ENCODE measurements around the gene PHKB.

The PHKB gene

GRCh38 chr16:47571049-47571448, 109.9 kb downstream of the PHKB start:
- DNase-seq (ENCODE audit: insufficient read length, low spot score) (no peak), FAIRE-seq (no peak)
- TF ChIP-seq, protein P1, sequence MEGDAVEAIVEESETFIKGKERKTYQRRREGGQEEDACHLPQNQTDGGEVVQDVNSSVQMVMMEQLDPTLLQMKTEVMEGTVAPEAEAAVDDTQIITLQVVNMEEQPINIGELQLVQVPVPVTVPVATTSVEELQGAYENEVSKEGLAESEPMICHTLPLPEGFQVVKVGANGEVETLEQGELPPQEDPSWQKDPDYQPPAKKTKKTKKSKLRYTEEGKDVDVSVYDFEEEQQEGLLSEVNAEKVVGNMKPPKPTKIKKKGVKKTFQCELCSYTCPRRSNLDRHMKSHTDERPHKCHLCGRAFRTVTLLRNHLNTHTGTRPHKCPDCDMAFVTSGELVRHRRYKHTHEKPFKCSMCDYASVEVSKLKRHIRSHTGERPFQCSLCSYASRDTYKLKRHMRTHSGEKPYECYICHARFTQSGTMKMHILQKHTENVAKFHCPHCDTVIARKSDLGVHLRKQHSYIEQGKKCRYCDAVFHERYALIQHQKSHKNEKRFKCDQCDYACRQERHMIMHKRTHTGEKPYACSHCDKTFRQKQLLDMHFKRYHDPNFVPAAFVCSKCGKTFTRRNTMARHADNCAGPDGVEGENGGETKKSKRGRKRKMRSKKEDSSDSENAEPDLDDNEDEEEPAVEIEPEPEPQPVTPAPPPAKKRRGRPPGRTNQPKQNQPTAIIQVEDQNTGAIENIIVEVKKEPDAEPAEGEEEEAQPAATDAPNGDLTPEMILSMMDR (IDR thresholded peaks at IDR 0.05; ENCODE audit: insufficient read depth, missing control alignments): no peak

- TF ChIP-seq, protein P1 (IDR thresholded peaks at IDR 0.05; ENCODE audit: insufficient read depth, missing control alignments): no peak
- DNase-seq (ENCODE audit: insufficient read length, low spot score): no peak
- FAIRE-seq: no peak
These were observed 110.6 kb downstream of the PHKB start for GRCh38 chr16:47571711-47572110.

GRCh38 chr16:47574091-47575054, 113.2 kb downstream of the PHKB start:
- DNase-seq (ENCODE audit: insufficient read length, low spot score) (no peak), FAIRE-seq (no peak)
- TF ChIP-seq, protein P1 (IDR thresholded peaks at IDR 0.05; ENCODE audit: insufficient read depth, missing control alignments): no peak

DNA sequence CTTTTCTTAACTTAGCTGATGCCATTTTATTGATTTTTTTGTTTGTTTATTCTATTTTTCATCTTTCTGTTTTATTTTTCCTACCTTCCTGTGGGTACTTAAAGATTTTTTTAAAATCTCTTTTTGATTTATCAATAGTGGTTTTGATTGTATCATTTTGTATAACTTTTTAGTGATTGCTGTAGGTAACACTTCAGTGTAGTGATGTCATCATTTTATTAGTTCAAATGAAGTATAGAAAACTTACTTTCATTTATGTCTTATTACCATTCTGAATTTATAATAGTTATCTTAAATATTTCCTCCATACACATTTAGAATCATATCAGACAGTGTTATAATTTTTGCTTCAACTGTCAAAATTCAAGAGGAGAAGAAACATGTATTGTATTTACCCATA, 115.9 kb downstream of the PHKB start:
- FAIRE-seq: no peak
- TF ChIP-seq, protein P1 (IDR thresholded peaks at IDR 0.05; ENCODE audit: insufficient read depth, missing control alignments): no peak
- no peak for DNase-seq (ENCODE audit: insufficient read length, low spot score)

DNA sequence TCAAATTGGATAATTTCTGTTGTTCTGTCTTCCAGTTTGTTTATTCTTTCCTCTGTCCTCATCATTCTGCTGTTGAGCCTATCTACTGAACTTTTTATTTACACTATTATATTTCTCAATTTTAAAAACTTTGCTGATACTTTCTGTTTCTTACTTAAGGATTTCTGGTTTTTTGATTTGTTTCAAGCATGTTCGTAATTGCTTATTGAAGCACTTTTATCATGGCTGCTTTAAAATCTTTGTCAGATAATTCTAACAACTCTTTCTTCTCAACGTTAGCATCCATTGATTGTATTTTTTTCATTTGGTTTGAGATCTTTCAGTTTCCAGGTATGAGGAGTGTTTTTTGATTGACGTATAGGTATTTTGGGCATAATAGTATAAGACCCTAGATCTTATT, 116.9 kb downstream of the PHKB start:
- FAIRE-seq (no peak), DNase-seq (ENCODE audit: insufficient read length, low spot score) (no peak)
- TF ChIP-seq, protein P1 (IDR thresholded peaks at IDR 0.05; ENCODE audit: insufficient read depth, missing control alignments): no peak

GRCh38 chr16:47578573-47578972, 117.4 kb downstream of the PHKB start:
- DNase-seq (ENCODE audit: insufficient read length, low spot score) (no peak), FAIRE-seq (no peak)
- TF ChIP-seq, protein P1 (IDR thresholded peaks at IDR 0.05; ENCODE audit: insufficient read depth, missing control alignments): no peak

GRCh38 chr16:47581114-47581513, 120.0 kb downstream of the PHKB start:
- DNase-seq (ENCODE audit: insufficient read length, low spot score): no peak

More at GRCh38 chr16:47581114-47581513, 120.0 kb downstream of the PHKB start:
- no peak for FAIRE-seq
- TF ChIP-seq, protein P1 (IDR thresholded peaks at IDR 0.05; ENCODE audit: insufficient read depth, missing control alignments): no peak

Data from D721Med (cell line).